HepG2 (cell line): Measurements from ENCODE around the gene FBXO2. TPM values are rescaled to one million over a fixed set of nuclear protein-coding genes. Genes with fewer than 3 reads are reported as not detected.

ENCODE experiments used
- ATAC-seq: fragments of 200-7000 bp; cut with Tn5 transposase; 3 replicates; pipeline ENCODE4 v1.9.1; 2020; ENCODE audit warnings: mild to moderate bottlenecking, moderate library complexity
- BruUV-seq: library from RNA; stranded (reverse); fragments of 400-500 nt; replicated peaks from 2 replicates; lab custom pipeline; 2021; lab: Mats Ljungman, UMichigan
- CTCF ChIA-PET: fragments of 300-600 bp; formaldehyde crosslinking; extraction: SDS; loops from one replicate; lab custom pipeline; 2021; ENCODE audit warnings: low total read pairs, inconsistent platforms, low intra/inter-chr PET ratio; lab: Yijun Ruan, JAX
- POLR2A ChIA-PET: fragments of 350-600 bp; sonication (Branson Sonifier 250); formaldehyde crosslinking; loops from one replicate; lab custom pipeline; 2020; ENCODE audit warnings: antibody characterized with exemption, inconsistent platforms; lab: Yijun Ruan, JAX
- DNase-seq: peaks from one replicate; pipeline ENCODE4 v3.0.0-alpha.2; 2015; ENCODE audit warnings: low spot score
- FAIRE-seq: peaks from 3 replicates; lab custom pipeline; 2011; peaks lifted over from hg19 to GRCh38; lab: Jason Lieb, UNC
- H2AFZ ChIP-seq: one replicate; pipeline ENCODE4 v1.6.1; 2011; ENCODE audit warnings: low read length, inconsistent platforms
- H3K27ac ChIP-seq: fragments of 300-600 bp; 3 replicates; pipeline ENCODE4 v1.8.0; 2011; ENCODE audit warnings: mixed run types, mild to moderate bottlenecking, mixed read lengths, low read length, inconsistent platforms; ENCODE audit not compliant: insufficient read depth; ENCODE audit errors: extremely low read length
- H3K27me3 ChIP-seq, 2 experiments: fragments of 200-600 bp in 1 of 2; 2 replicates in 1 of 2; 3 replicates in 1 of 2; pipeline versions ENCODE4 v1.6.0 to v1.8.0; 2011; ENCODE audit warnings: low read length in 2 of 2, mild to moderate bottlenecking in 2 of 2, moderate library complexity in 2 of 2, inconsistent platforms in 1 of 2; ENCODE audit not compliant: insufficient read depth in 2 of 2, control insufficient read depth in 1 of 2
- H3K36me3 ChIP-seq, 2 experiments: fragments of 200-600 bp in 1 of 2; replicated peaks in 1 of 2; 2 replicates in 1 of 2; 3 replicates in 1 of 2; pipeline versions ENCODE4 v1.5.1 to v1.8.0; 2011; ENCODE audit warnings: low read length in 2 of 2, inconsistent platforms in 1 of 2; ENCODE audit not compliant: insufficient read depth in 2 of 2, control insufficient read depth in 1 of 2
- H3K4me1 ChIP-seq: 2 replicates; pipeline ENCODE4 v1.5.1; 2012; ENCODE audit warnings: low read length, inconsistent platforms; ENCODE audit not compliant: insufficient read depth
- H3K4me2 ChIP-seq: 2 replicates; pipeline ENCODE4 v1.6.0; 2011; ENCODE audit warnings: low read depth, low read length, inconsistent platforms
- H3K4me3 ChIP-seq, 3 experiments: fragments of 200-600 bp in 1 of 3; sonication (generic), shearing (Covaris generic) in 1 of 3; replicated peaks in 1 of 3; 2 replicates each; pipeline ENCODE4 v1.5.1; 2011 to 2016; ENCODE audit warnings: low read length in 3 of 3, inconsistent platforms in 2 of 3, low read depth in 2 of 3, mild to moderate bottlenecking in 2 of 3, control low read depth in 1 of 3, mixed read lengths in 1 of 3; ENCODE audit not compliant: insufficient read depth in 1 of 3
- H3K79me2 ChIP-seq: one replicate; pipeline ENCODE4 v1.6.1; 2011; ENCODE audit warnings: low read length, inconsistent platforms; ENCODE audit not compliant: insufficient read depth
- H3K9ac ChIP-seq: 2 replicates; pipeline ENCODE4 v1.6.0; 2011; ENCODE audit warnings: mild to moderate bottlenecking, low read depth, low read length, inconsistent platforms; ENCODE audit not compliant: insufficient read depth
- H3K9me3 ChIP-seq: 2 replicates; pipeline ENCODE4 v1.5.1; 2012; ENCODE audit warnings: mild to moderate bottlenecking, low read length
- H4K20me1 ChIP-seq: 2 replicates; pipeline ENCODE4 v1.6.0; 2011; ENCODE audit warnings: inconsistent platforms, mild to moderate bottlenecking, low read length, moderate library complexity; ENCODE audit not compliant: insufficient read depth
- AGO2 ChIP-seq: fragments of 200-400 bp; formaldehyde crosslinking; optimal IDR thresholded peaks from 2 replicates; pipeline ENCODE3; 2017; ENCODE audit warnings: mild to moderate bottlenecking, low read depth, low read length, moderate library complexity
- ZNF251 ChIP-seq: sonication (generic); formaldehyde crosslinking; IDR thresholded peaks from 2 replicates; pipeline ENCODE4 v1.9.0; 2021; ENCODE audit warnings: mild to moderate bottlenecking, missing genetic modification reagents
- ZNF441 ChIP-seq: sonication (generic); formaldehyde crosslinking; IDR thresholded peaks from 2 replicates; pipeline ENCODE4 v1.7.0; 2021; ENCODE audit warnings: missing genetic modification reagents, borderline replicate concordance
- ZNF768 ChIP-seq: sonication (generic); formaldehyde crosslinking; IDR thresholded peaks from 2 replicates; pipeline ENCODE4 v1.4.0; 2020; ENCODE audit warnings: missing genetic modification reagents
- ZNF850 ChIP-seq: sonication (generic); formaldehyde crosslinking; conservative IDR thresholded peaks from 2 replicates; pipeline ENCODE4 v1.9.0; 2021; ENCODE audit warnings: mild to moderate bottlenecking, missing genetic modification reagents
- ZSCAN22 ChIP-seq: sonication (generic); formaldehyde crosslinking; IDR thresholded peaks from 2 replicates; pipeline ENCODE4 v1.4.0; 2020; ENCODE audit warnings: mild to moderate bottlenecking, missing genetic modification reagents
- WGBS: methylation state at CpG from one replicate; pipeline ENCODE4 v1.1.6; 2017; ENCODE audit warnings: low lambda C conversion rate; 5-methylcytosine and 5-hydroxymethylcytosine counted together
- in situ Hi-C: cut with HindIII; loops from 2 replicates; pipeline ENCODE4 v1.10.0; 2017; ENCODE audit warnings: low pct_unique_long_range_greater_than_20kb; ENCODE audit not compliant: extremely low pct_ligation_motif_present
- intact Hi-C: fragments of 100-400 bp; cut with micrococcal nuclease; formaldehyde crosslinking; loops from one replicate; pipeline ENCODE4 v1.10.0; 2022; ENCODE audit not compliant: unreplicated experiment
- polyA plus RNA-seq, 8 experiments: library from polyadenylated mRNA; depleted of rRNA in 3 of 8; stranded (reverse) in 7 of 8; unstranded in 1 of 8; fragments of >200 nt; fragmentation: Illumina TruSeq in 4 of 8; extraction: Trizol in 4 of 8; gene quantifications; 2 replicates each; pipeline versions ENCODE4 v1.2.1 to v1.2.3, GENCODE V29; 2011 to 2016; ENCODE audit warnings: low read depth in 4 of 8, missing spikeins in 1 of 8, mixed read lengths in 1 of 8; ENCODE audit not compliant: insufficient read depth in 1 of 8
- total RNA-seq, 5 experiments: library from RNA; depleted of rRNA; stranded (reverse); fragments of >200 nt; fragmentation: Illumina TruSeq; extraction: Trizol; gene quantifications; 2 replicates each; pipeline ENCODE4 v1.2.3, GENCODE V29; 2016; ENCODE audit warnings: low read depth in 1 of 5
- TF ChIP-seq, protein P1 (sequence below): sonication (generic); formaldehyde crosslinking; IDR thresholded peaks from 2 replicates; pipeline ENCODE4 v1.8.0; 2022; ENCODE audit warnings: low read depth, missing genetic modification reagents
- TF ChIP-seq, protein P2 (sequence below): sonication (generic); formaldehyde crosslinking; IDR thresholded peaks from 2 replicates; pipeline ENCODE4 v1.4.0; 2020; ENCODE audit warnings: mild to moderate bottlenecking, missing genetic modification reagents
- TF ChIP-seq, protein P3 (sequence below): sonication (generic); formaldehyde crosslinking; IDR thresholded peaks from 2 replicates; pipeline ENCODE4 v1.5.0; 2020; ENCODE audit warnings: mild to moderate bottlenecking, low read depth, missing genetic modification reagents, borderline replicate concordance
- TF ChIP-seq, protein P4 (sequence below): fragments of 450-650 bp; IDR thresholded peaks from 2 replicates; pipeline ENCODE4 v1.6.1; 2016

Gene FBXO2
- total and polyA plus RNA-seq, 2 of the 13 experiments (the other 11 are each of a cell fraction or from before 2014, with no cell fraction given) = 79.3 to 112 TPM

DNA sequence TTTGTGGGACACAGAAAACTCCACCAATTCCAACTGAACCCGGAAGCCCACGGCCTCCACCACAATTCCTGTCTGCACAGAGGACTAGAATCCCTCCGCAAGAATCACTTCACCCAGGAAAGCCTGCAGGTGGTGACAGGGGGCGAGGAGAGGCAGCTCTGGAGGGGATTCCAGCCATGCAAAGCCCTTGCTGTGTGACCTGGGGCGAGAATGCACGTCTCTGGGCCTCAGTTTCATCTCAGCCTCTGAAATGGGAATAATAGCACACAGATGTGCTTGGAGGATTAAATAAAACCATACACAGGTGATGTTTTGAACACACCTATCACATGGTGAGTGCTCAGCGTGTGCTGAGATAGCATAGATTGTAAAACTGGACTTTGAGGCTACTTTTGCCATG, 14.1 kb downstream of the FBXO2 start:
- CTCF ChIA-PET = no interaction called here
- DNase-seq (no peak), FAIRE-seq (no peak)
- no TSS peak for BruUV-seq
- TF ChIP-seq, protein P1, sequence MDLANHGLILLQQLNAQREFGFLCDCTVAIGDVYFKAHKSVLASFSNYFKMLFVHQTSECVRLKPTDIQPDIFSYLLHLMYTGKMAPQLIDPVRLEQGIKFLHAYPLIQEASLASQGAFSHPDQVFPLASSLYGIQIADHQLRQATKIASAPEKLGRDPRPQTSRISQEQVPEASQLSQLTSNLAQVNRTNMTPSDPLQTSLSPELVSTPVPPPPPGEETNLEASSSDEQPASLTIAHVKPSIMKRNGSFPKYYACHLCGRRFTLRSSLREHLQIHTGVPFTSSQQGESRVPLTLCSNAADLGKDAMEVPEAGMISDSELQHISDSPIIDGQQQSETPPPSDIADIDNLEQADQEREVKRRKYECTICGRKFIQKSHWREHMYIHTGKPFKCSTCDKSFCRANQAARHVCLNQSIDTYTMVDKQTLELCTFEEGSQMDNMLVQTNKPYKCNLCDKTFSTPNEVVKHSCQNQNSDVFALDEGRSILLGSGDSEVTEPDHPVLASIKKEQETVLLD = no peak
- TF ChIP-seq ZNF768 (CRISPR knock-in tag) (peak; percentile 90), ZNF251 (CRISPR knock-in tag) (no peak), ZNF850 (no peak), ZSCAN22 (CRISPR knock-in tag) (no peak), AGO2 (peak; percentile 11), ZNF441 (CRISPR knock-in tag) (no peak)
- TF ChIP-seq, protein P2, sequence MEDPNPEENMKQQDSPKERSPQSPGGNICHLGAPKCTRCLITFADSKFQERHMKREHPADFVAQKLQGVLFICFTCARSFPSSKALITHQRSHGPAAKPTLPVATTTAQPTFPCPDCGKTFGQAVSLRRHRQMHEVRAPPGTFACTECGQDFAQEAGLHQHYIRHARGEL = no peak
- TF ChIP-seq, protein P3, sequence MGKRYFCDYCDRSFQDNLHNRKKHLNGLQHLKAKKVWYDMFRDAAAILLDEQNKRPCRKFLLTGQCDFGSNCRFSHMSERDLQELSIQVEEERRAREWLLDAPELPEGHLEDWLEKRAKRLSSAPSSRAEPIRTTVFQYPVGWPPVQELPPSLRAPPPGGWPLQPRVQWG = no peak
- TF ChIP-seq, protein P4, sequence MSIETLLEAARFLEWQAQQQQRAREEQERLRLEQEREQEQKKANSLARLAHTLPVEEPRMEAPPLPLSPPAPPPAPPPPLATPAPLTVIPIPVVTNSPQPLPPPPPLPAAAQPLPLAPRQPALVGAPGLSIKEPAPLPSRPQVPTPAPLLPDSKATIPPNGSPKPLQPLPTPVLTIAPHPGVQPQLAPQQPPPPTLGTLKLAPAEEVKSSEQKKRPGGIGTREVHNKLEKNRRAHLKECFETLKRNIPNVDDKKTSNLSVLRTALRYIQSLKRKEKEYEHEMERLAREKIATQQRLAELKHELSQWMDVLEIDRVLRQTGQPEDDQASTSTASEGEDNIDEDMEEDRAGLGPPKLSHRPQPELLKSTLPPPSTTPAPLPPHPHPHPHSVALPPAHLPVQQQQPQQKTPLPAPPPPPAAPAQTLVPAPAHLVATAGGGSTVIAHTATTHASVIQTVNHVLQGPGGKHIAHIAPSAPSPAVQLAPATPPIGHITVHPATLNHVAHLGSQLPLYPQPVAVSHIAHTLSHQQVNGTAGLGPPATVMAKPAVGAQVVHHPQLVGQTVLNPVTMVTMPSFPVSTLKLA = no peak
- TF ChIP-seq, all 625 proteins: peak for 2
- 29% methylated on average over 5 of the region's 7 CpGs for WGBS
- ATAC-seq = no peak
- Histone ChIP-seq H3K36me3 (no peaks in the 10 kb centered on the region), H3K4me2 (no peak overlapping the region), H2AFZ (no peak overlapping the region), H4K20me1 (peaks cover 17% of the 10 kb centered on the region; the same call in 1 of the 2 replicates), H3K9me3 (no peaks in the 10 kb centered on the region), H3K4me1 (no peaks in the 10 kb centered on the region), H3K4me3 (no peak overlapping the region), H3K9ac (no peak overlapping the region), H3K79me2 (no peaks in the 10 kb centered on the region), H3K27ac (no peak overlapping the region), H3K27me3 (peaks cover 2 to 20% of the 10 kb centered on the region in 2 experiments; a peak in 3 of 5 replicates)
- in situ Hi-C loops (loop anchor here (5.0 to 25.0 kb wide), 3 partner anchors 298 to 603 kb away; partner anchors contain the start of gene MASP2), intact Hi-C loops (no loop called here)
- POLR2A ChIA-PET = no interaction called here
